Measurements from ENCODE around the gene DLG2. TPM values are rescaled to one million over a fixed set of nuclear protein-coding genes. Genes with fewer than 3 reads are reported as not detected.
A peak's percentile ranks its signal among the peaks of the same experiment; 100 is the strongest.

DLG2 gene
- total RNA-seq, 1 experiment from 2014 or later = 17.5 TPM

GRCh38 chr11:85086504-85087284 lies 540.5 kb downstream of the DLG2 start:
- DNase-seq (ENCODE audit: low spot score) = no peak
- Mint-ChIP-seq H3K4me1 (peaks cover 8% of the 10 kb centered on the region), H3K4me3 (no peak overlapping the region), H3K36me3 (peaks cover 22% of the 10 kb centered on the region), H3K27ac (no peak overlapping the region), H3K9me3 (peaks cover 39% of the 10 kb centered on the region), H3K27me3 (ENCODE audit: low read depth) (no peaks in the 10 kb centered on the region)
- ChIA-PET POLR2A (no interaction called here), CTCF (no interaction called here)
- no peak for TF ChIP-seq FOXK1 (CRISPR knock-in tag; IDR thresholded peaks at IDR 0.05)
- no peak for TF ChIP-seq ZNF281 (CRISPR knock-in tag; IDR thresholded peaks at IDR 0.05)
- no peak for TF ChIP-seq ATF1 (CRISPR knock-in tag; IDR thresholded peaks at IDR 0.05)
- no peak for TF ChIP-seq ZNF512 (CRISPR knock-in tag; IDR thresholded peaks at IDR 0.05; ENCODE audit: borderline replicate concordance)
- TF ChIP-seq USF2 (CRISPR knock-in tag; IDR thresholded peaks at IDR 0.05) = no peak
- no peak for TF ChIP-seq TP53 (CRISPR knock-in tag; IDR thresholded peaks at IDR 0.05)
- ATAC-seq = no peak

- ChIA-PET POLR2A (interaction anchor here (0.6 kb wide), 1 partner anchor 215 kb away, joined by 4 read pairs; no protein-coding TSS in a partner anchor), CTCF (interaction anchor here (0.5 kb wide), 1 partner anchor 703 kb away, joined by 5 read pairs; no protein-coding TSS in a partner anchor)
- Mint-ChIP-seq H3K4me1 (peaks cover 11% of the 10 kb centered on the region; the same call in 1 of the 2 replicates), H3K36me3 (peaks cover 6% of the 10 kb centered on the region), H3K9me3 (peaks cover 19% of the 10 kb centered on the region), H3K27me3 (ENCODE audit: low read depth) (no peaks in the 10 kb centered on the region), H3K27ac (no peak overlapping the region), H3K4me3 (no peak overlapping the region)
- DNase-seq (ENCODE audit: low spot score) (no peak), ATAC-seq (0 out of 2 replicates have a peak, but pooled peaks have one; percentile 24)
- TF ChIP-seq USF1 (CRISPR knock-in tag; IDR thresholded peaks at IDR 0.05) (no peak), ELF4 (CRISPR knock-in tag; IDR thresholded peaks at IDR 0.05; ENCODE audit: low read depth) (no peak), AFF4 (CRISPR knock-in tag; IDR thresholded peaks at IDR 0.05; ENCODE audit: borderline replicate concordance) (no peak), NFE2L1 (CRISPR knock-in tag; IDR thresholded peaks at IDR 0.05) (no peak), IRF2 (CRISPR knock-in tag; IDR thresholded peaks at IDR 0.05; ENCODE audit: borderline replicate concordance, low read depth) (no peak), JAZF1 (CRISPR knock-in tag; IDR thresholded peaks at IDR 0.05) (no peak)
These were observed 550.4 kb downstream of the DLG2 start for GRCh38 chr11:85076535-85077330.

Measured in WTC11 (cell line).